ENCODE results near the gene NTSR1.

- TF ChIP-seq EZH2 (IDR thresholded peaks at IDR 0.05; ENCODE audit: low read length, unreplicated experiment) = no peak
- TF ChIP-seq, protein P1, sequence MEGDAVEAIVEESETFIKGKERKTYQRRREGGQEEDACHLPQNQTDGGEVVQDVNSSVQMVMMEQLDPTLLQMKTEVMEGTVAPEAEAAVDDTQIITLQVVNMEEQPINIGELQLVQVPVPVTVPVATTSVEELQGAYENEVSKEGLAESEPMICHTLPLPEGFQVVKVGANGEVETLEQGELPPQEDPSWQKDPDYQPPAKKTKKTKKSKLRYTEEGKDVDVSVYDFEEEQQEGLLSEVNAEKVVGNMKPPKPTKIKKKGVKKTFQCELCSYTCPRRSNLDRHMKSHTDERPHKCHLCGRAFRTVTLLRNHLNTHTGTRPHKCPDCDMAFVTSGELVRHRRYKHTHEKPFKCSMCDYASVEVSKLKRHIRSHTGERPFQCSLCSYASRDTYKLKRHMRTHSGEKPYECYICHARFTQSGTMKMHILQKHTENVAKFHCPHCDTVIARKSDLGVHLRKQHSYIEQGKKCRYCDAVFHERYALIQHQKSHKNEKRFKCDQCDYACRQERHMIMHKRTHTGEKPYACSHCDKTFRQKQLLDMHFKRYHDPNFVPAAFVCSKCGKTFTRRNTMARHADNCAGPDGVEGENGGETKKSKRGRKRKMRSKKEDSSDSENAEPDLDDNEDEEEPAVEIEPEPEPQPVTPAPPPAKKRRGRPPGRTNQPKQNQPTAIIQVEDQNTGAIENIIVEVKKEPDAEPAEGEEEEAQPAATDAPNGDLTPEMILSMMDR (conservative IDR thresholded peaks at IDR 0.05; ENCODE audit: low read depth, low read length) = no peak
- TF ChIP-seq EZH2phosphoT487 (IDR thresholded peaks at IDR 0.05; ENCODE audit: borderline replicate concordance, low read length) = no peak
Measured at GRCh38 chr20:62780204-62780603, 71.6 kb downstream of the NTSR1 start.
